GM21717 (cell line): Measurements from ENCODE around the gene HTR1A.

Source experiments
- ATAC-seq: cut with Tn5 transposase; IDR thresholded peaks from one replicate; pipeline ENCODE4 v1.9.1; 2021; ENCODE audit warnings: mild to moderate bottlenecking, moderate library complexity; ENCODE audit not compliant: unreplicated experiment

The HTR1A gene

GRCh38 chr5:63962279-63962678, at the start of gene HTR1A:
TSS of gene HTR1A (minus strand) at chr5:63962445. CDS start at chr5:63961719, 726 bp downstream.
- ATAC-seq = no peak

GRCh38 chr5:64003966-64004365, 41.7 kb upstream of the HTR1A start:
- no peak for ATAC-seq

GRCh38 chr5:64000096-64000495, 37.9 kb upstream of the HTR1A start:
- no peak for ATAC-seq

DNA sequence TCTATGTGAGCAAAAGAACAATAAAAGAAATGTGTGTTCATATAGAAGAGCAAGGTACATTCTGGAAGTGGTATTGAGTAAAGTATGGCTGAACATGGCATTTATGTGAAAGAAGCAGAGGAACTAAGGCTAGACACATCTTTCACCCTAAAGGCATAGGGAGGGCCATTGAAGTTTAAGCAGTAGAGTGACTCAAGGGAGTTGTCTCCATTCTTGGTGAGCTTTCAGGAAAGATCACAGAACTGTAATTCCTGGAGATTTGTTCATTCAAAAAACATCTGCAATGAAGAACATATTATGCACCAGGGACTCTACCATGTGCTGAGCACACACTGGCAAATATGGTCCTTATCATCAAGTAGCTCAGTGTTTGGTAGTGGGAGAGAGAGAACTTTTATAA, 24.8 kb upstream of the HTR1A start:
- no peak for ATAC-seq

- ATAC-seq = no peak
These were observed 19.6 kb upstream of the HTR1A start for GRCh38 chr5:63981864-63982263.

- ATAC-seq = no peak
These were observed 1.7 kb upstream of the HTR1A start for GRCh38 chr5:63963926-63964325.

GRCh38 chr5:63963080-63963735, 963 bp upstream of the HTR1A start:
- ATAC-seq = peak; percentile 68

- ATAC-seq = no peak
These were observed 565 bp downstream of the HTR1A start for GRCh38 chr5:63961598-63962161.

DNA sequence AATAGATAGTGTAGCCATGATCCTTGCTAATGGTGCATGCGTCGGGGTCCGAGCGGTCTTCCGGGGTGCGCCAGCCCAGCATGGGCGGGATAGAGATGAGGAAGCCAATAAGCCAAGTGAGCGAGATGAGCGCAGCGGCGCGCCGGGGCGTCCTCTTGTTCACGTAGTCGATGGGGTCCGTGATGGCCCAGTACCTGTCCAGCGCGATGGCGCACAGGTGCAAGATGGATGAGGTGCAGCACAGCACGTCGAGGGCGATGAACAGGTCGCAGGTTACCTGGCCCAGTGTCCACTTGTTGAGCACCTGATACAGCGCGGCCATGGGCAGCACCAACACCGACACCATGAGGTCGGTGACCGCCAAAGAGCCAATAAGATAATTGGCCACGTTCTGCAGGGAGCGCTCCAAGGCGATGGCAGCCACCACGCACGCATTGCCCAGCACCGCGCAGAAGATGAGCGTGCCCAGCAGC, 1.1 kb downstream of the HTR1A start:
- ATAC-seq = no peak

GRCh38 chr5:63960646-63961045, 1.6 kb downstream of the HTR1A start:
- ATAC-seq = no peak

DNA sequence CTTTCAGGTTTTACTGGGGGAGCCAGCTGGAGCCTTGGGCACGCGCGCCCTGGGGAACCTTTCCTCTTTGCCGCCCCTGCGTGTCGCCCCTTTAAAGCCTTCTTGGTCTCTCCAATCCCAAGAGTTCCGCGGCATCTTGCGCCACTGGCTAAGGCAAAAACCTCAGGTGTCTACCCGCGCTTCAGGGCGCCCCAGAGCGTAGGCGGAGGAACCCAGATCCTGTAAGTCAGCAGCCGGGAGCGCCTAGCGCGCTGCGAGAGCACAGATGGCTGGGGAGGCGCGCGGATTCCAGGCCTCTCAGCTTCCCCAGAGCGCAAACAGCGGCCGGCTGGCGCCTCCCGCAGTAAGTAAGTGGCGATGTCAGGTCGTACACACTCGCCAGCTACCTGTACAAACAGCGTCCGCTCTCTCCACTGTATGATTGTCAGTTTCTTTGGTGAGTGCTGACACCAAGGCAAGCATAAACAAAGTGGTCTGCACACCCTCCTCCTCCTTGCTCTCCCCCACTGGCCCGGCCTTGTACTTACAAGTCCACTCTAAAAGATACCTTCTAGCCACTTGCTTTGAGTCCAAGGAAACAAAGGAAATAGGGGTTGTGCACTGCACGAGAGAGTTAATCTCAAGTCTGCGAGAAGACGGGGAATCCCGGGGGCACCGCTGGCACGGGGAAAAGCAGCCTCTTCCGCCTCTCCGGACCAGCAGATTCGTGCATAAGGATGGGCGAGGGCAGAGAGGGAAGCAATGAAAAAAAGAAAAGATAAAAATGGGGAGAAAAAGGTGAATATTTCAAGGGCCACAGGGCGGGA, 2.9 kb downstream of the HTR1A start:
- ATAC-seq = no peak

- ATAC-seq = no peak
These were observed 3.6 kb downstream of the HTR1A start for GRCh38 chr5:63958654-63959053.

DNA sequence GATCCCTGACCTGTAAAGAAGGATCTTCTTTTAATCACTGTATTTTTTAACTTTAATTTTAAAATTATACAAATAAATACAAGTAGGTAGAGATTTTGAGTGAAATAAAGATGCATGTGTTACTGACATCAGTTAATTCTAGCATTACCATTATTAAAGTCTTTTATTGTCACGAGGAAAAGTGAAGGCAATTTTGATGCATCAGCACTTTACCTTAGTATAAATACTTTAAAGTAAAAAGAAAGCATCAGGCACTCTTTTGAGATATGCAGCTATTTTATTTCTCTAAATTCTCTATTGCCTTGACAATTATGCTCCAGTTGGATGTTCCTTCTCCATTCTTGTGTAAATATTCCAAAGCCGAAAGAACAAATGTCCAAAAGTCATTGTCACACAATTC, 4.6 kb downstream of the HTR1A start:
- ATAC-seq = no peak

DNA sequence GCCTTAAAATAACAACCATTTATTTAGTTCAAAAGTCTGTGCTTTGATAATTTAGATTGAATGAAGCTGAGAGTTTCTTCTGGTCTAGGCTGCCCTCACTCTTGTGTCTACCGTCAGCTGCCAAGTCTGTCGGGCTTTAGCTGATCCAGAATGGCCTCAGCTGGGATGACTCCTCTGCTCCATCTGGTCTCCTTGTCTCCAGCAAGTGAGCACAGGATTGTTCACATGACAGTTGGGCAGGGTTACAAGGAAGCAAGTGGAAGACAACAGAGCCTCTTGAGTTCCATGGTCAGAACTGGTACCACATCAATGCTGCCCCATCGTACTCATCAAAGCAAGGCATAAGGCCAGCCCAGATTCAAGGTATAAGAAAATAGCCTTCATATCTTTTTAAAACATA, 9.0 kb downstream of the HTR1A start:
- no peak for ATAC-seq

- no peak for ATAC-seq
These were observed 27.1 kb downstream of the HTR1A start for GRCh38 chr5:63935103-63935502.

- no peak for ATAC-seq
These were observed 30.4 kb downstream of the HTR1A start for GRCh38 chr5:63931836-63932235.

DNA sequence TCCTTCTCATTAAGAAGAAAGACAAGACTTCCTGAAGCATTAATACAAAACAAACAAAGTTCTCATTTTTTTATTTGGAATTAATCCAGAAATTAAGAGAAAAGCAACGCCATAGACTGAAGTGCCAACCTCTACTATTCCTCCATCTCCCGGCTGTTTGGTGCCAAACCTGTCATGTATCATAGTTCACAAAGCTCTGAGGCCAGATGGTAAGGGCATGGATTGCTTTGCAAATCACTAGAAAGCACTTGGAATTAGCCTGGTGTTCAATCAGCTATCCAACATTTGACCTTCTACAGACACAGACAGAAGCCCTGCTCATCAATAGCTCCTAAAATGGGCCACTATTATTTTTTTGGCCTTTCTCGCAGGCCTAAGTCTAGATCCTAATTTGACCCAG, 33.8 kb downstream of the HTR1A start:
- no peak for ATAC-seq

- no peak for ATAC-seq
These were observed 38.3 kb downstream of the HTR1A start for GRCh38 chr5:63923914-63924313.

DNA sequence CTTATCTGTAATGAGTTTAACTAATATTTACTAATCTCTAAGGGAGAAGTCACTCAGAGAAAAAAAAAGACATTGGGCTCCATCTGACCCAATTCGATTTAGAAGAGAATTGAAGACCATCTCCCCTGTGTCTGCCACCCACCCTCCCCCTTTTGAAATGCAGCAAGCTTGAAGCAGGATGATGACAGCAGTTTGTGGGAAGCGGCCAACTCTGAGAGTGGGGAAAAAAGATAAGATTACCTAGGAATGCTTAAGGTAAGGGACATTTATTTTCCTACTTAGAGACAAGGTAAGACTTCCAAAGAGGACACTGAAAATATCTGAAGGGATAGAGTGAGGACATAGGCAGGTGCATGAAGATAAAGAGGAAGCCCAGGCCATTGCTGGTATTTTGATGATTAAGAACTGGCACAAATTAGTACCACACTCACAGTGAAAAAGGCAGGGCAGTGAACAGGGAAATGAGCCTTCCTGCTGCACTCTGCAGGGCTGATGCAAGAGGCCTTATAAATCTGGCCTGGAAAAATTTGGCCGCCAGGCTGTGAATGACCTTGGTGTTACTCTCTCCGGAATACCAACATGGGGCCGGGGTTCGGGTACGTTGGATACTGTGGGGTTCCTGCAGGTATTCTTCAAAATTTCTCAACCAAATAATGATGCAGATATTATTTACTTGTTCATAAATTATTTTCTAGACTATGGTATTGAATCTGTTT, 42.3 kb downstream of the HTR1A start:
- no peak for ATAC-seq

GRCh38 chr5:63916786-63917185, 45.5 kb downstream of the HTR1A start:
- no peak for ATAC-seq

GRCh38 chr5:63911871-63912270, 50.4 kb downstream of the HTR1A start:
- no peak for ATAC-seq
